Measurements from ENCODE around the gene UBE3B. TPM values are rescaled to one million over a fixed set of nuclear protein-coding genes. Genes with fewer than 3 reads are reported as not detected.

Gene UBE3B
- total RNA-seq, 2 experiments from 2014 or later = 29.8 to 32.3 TPM

DNA sequence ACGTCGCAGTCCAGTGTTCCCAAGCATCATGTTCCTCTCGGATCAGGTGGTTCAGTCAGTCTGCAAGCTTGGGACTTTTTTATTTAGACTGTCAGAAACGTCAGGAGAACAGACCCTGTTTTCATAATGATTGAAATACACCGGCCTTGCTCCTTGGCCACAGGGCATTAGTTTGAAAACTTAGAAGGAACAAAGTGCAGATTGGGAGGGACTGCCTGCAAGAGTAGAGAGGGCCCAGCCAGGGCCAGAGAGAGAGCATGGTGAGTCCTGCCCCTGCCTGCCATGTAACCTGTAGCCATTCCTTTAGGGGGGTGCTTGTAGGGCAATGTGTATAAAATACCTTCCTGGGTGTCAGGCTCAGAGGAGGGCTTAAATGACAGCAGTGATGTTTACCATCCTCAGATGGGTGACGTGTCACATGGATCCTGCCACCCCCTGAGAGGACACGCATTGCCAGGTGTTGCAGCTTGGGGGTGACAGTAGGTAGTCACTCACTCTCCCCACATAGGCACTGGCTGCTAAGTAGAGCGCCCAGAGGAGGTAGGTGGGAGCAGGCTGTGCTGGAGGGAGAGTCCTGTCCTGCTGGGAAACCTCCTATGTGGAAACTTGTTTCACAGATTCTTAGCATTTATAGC is 50.2 kb downstream of the UBE3B start:
- Mint-ChIP-seq H3K4me3 (no peak overlapping the region), H3K36me3 (peaks cover 7% of the 10 kb centered on the region), H3K27me3 (no peaks in the 10 kb centered on the region), H3K27ac (no peak overlapping the region), H3K4me1 (ENCODE audit: low read depth) (no peaks in the 10 kb centered on the region), H3K9me3 (no peaks in the 10 kb centered on the region)
- intact Hi-C loops (cut with micrococcal nuclease) = no loop called here
- CTCF ChIA-PET = no interaction called here
- no peak for DNase-seq
- POLR2A ChIA-PET = no interaction called here

GRCh38 chr12:109529691-109530640 is 52.5 kb downstream of the UBE3B start:
- Mint-ChIP-seq H3K4me1 (ENCODE audit: low read depth) (no peaks in the 10 kb centered on the region), H3K9me3 (no peaks in the 10 kb centered on the region), H3K36me3 (peaks cover 10% of the 10 kb centered on the region), H3K4me3 (no peak overlapping the region), H3K27me3 (no peaks in the 10 kb centered on the region), H3K27ac (no peak overlapping the region)
- intact Hi-C loops (cut with micrococcal nuclease) = no loop called here
- no peak for DNase-seq
- POLR2A ChIA-PET = no interaction called here
- CTCF ChIA-PET = interaction anchor here (0.6 to 1.3 kb wide), 2 partner anchors 11 to 102 kb away, joined by 3 to 5 read pairs; no protein-coding TSS in a partner anchor

- POLR2A ChIA-PET = no interaction called here
- H3K27me3 Mint-ChIP-seq = no peaks in the 10 kb centered on the region
- peaks cover 13% of the 10 kb centered on the region for H3K36me3 Mint-ChIP-seq
Measured at GRCh38 chr12:109531411-109531810, 54.0 kb downstream of the UBE3B start.

GRCh38 chr12:109532721-109533486 is 55.5 kb downstream of the UBE3B start:
- ChIA-PET POLR2A (no interaction called here), CTCF (no interaction called here)
- H3K27me3 Mint-ChIP-seq = no peaks in the 10 kb centered on the region
- DNase-seq = no peak
- H3K4me3 Mint-ChIP-seq = no peak overlapping the region
- peaks cover 16% of the 10 kb centered on the region for H3K36me3 Mint-ChIP-seq
- H3K27ac Mint-ChIP-seq = no peak overlapping the region
- no peaks in the 10 kb centered on the region for H3K9me3 Mint-ChIP-seq
- H3K4me1 Mint-ChIP-seq (ENCODE audit: low read depth) = no peaks in the 10 kb centered on the region
- intact Hi-C loops (cut with micrococcal nuclease) = no loop called here

More at GRCh38 chr12:109531411-109531810, 54.0 kb downstream of the UBE3B start:
- Mint-ChIP-seq H3K4me1 (ENCODE audit: low read depth) (no peaks in the 10 kb centered on the region), H3K27ac (no peak overlapping the region), H3K4me3 (no peak overlapping the region), H3K9me3 (no peaks in the 10 kb centered on the region)
- no peak for DNase-seq
- intact Hi-C loops (cut with micrococcal nuclease) = no loop called here
- CTCF ChIA-PET = interaction anchor here (0.7 kb wide), 1 partner anchor 314 kb away, joined by 3 read pairs; no protein-coding TSS in a partner anchor

DNA sequence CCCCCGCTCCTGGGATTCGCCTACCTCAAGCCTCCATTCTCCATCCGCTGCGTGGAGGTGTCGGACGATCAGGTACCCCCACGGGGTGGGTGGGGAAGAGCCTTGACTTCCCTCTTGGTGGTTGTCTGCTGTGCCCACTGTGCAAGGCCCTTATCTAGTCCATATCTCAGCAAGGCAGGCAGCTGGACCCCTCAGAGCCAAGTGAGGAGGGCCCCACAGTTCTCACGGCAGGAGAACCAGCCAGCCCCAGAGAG is 56.0 kb downstream of the UBE3B start:
- no peak for DNase-seq
- H3K27me3 Mint-ChIP-seq = no peaks in the 10 kb centered on the region
- H3K9me3 Mint-ChIP-seq = no peaks in the 10 kb centered on the region
- CTCF ChIA-PET = no interaction called here
- no peak overlapping the region for H3K27ac Mint-ChIP-seq
- H3K4me3 Mint-ChIP-seq = no peak overlapping the region
- POLR2A ChIA-PET = no interaction called here
- intact Hi-C loops (cut with micrococcal nuclease) = no loop called here
- no peaks in the 10 kb centered on the region for H3K4me1 Mint-ChIP-seq (ENCODE audit: low read depth)
- peaks cover 16% of the 10 kb centered on the region for H3K36me3 Mint-ChIP-seq

DNA sequence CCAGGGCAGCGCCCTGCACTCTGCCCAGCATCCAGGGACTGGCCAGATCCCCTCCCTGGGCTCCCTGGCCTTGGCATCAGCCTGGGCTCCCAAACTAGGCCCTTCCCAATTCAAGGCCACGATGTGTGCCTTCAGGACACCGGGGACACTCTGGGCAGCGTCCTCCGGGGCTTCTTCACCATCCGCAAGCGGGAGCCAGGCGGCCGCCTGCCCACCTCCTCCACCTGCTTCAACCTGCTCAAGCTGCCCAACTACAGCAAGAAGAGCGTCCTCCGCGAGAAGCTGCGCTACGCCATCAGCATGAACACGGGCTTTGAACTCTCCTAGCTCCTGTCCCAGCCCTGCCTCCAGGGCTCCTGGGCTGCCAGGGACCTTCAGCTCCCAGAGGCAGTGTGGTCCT is 57.0 kb downstream of the UBE3B start:
- intact Hi-C loops (cut with micrococcal nuclease) = no loop called here
- ChIA-PET CTCF (no interaction called here), POLR2A (no interaction called here)
- H3K27me3 Mint-ChIP-seq = no peaks in the 10 kb centered on the region
- H3K27ac Mint-ChIP-seq = no peak overlapping the region
- no peaks in the 10 kb centered on the region for H3K9me3 Mint-ChIP-seq
- H3K36me3 Mint-ChIP-seq = peaks cover 16% of the 10 kb centered on the region
- H3K4me3 Mint-ChIP-seq = no peak overlapping the region
- no peak for DNase-seq
- H3K4me1 Mint-ChIP-seq (ENCODE audit: low read depth) = no peaks in the 10 kb centered on the region

- no peak for DNase-seq
- ChIA-PET CTCF (no interaction called here), POLR2A (no interaction called here)
- Mint-ChIP-seq H3K27me3 (no peaks in the 10 kb centered on the region), H3K4me3 (no peak overlapping the region), H3K9me3 (no peaks in the 10 kb centered on the region), H3K27ac (no peak overlapping the region), H3K4me1 (ENCODE audit: low read depth) (no peaks in the 10 kb centered on the region), H3K36me3 (peaks cover 16% of the 10 kb centered on the region)
- intact Hi-C loops (cut with micrococcal nuclease) = no loop called here
Measured at GRCh38 chr12:109535231-109535862, 57.9 kb downstream of the UBE3B start.

GRCh38 chr12:109535863-109536250 is 58.4 kb downstream of the UBE3B start:
- intact Hi-C loops (cut with micrococcal nuclease) = no loop called here
- CTCF ChIA-PET = no interaction called here
- POLR2A ChIA-PET = no interaction called here
- H3K27me3 Mint-ChIP-seq = no peaks in the 10 kb centered on the region
- peaks cover 16% of the 10 kb centered on the region for H3K36me3 Mint-ChIP-seq
- no peaks in the 10 kb centered on the region for H3K9me3 Mint-ChIP-seq
- no peaks in the 10 kb centered on the region for H3K4me1 Mint-ChIP-seq (ENCODE audit: low read depth)
- no peak overlapping the region for H3K27ac Mint-ChIP-seq
- no peak for DNase-seq
- no peak overlapping the region for H3K4me3 Mint-ChIP-seq

GRCh38 chr12:109537136-109537535 is 59.7 kb downstream of the UBE3B start:
- Mint-ChIP-seq H3K4me3 (no peak overlapping the region), H3K27ac (no peak overlapping the region), H3K36me3 (peaks cover 12% of the 10 kb centered on the region), H3K27me3 (no peaks in the 10 kb centered on the region), H3K4me1 (ENCODE audit: low read depth) (no peaks in the 10 kb centered on the region), H3K9me3 (no peaks in the 10 kb centered on the region)
- POLR2A ChIA-PET = no interaction called here
- intact Hi-C loops (cut with micrococcal nuclease) = no loop called here
- CTCF ChIA-PET = no interaction called here
- DNase-seq = no peak

DNA sequence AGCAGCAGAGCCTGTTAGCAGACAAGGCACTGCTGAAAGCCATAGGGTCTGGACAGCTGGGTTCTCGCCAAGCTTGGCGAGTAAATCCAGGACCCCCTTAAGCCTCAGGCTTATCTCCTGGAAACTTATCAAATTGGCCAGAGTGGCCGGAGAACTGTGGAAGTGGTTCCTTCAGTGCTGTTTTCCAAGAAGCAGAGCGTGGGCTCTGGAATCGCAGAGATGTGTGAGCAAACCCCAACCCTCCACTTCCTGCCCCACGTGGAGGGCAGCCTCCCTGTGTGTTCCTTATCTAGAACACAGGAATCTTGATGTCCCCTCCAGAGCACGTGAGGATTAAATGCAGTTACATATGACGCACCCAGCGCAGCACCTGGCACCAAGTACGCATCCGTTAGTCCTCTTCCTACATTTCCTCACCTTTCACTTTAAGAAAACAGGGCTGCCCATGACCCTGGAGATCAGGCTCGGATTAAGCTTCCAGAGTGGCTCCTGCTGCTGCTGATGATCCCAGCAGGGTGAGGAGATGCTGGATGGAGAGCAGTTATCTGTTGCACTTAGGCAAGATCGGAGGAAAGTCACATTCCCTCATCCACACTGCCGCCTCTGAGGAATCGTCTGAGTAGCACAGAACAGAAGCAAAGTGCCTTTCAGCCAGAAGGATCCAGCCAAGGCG is 60.9 kb downstream of the UBE3B start:
- no peak for DNase-seq
- H3K27ac Mint-ChIP-seq = no peak overlapping the region
- H3K36me3 Mint-ChIP-seq = peaks cover 10% of the 10 kb centered on the region
- H3K9me3 Mint-ChIP-seq = no peaks in the 10 kb centered on the region
- intact Hi-C loops (cut with micrococcal nuclease) = no loop called here
- H3K4me3 Mint-ChIP-seq = no peak overlapping the region
- CTCF ChIA-PET = interaction anchor here (1.7 kb wide), 1 partner anchor 59 kb away, joined by 4 read pairs; no protein-coding TSS in a partner anchor
- H3K4me1 Mint-ChIP-seq (ENCODE audit: low read depth) = no peaks in the 10 kb centered on the region
- POLR2A ChIA-PET = no interaction called here
- no peaks in the 10 kb centered on the region for H3K27me3 Mint-ChIP-seq

DNA sequence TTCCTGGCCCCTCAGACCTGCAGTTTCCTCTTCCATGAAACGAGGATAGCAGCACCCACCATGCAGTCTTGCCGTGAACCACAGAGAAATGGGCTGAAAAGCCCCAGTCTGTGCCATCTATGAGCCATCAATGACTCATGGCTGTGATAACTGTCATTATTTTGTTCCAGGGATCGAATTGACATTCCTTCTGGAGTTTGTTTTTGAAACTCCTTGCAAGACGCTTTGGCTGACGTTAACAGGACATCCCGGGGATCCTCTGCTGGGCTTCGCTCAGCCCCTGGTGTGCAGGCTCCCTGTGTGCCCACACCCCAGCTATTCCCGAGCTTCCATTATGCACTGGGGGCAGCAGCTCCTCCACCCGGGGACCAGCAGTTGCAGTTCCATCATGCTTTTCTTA is 62.1 kb downstream of the UBE3B start:
- CTCF ChIA-PET = interaction anchor here (1.7 kb wide), 1 partner anchor 58 kb away, joined by 4 read pairs; no protein-coding TSS in a partner anchor
- intact Hi-C loops (cut with micrococcal nuclease) = no loop called here
- Mint-ChIP-seq H3K4me1 (ENCODE audit: low read depth) (no peaks in the 10 kb centered on the region), H3K27me3 (no peaks in the 10 kb centered on the region), H3K4me3 (no peak overlapping the region), H3K36me3 (peaks cover 10% of the 10 kb centered on the region), H3K27ac (no peak overlapping the region), H3K9me3 (no peaks in the 10 kb centered on the region)
- DNase-seq = no peak
- POLR2A ChIA-PET = no interaction called here
